GM06990 (cell line): ENCODE data around the gene SLC45A3.
A peak's percentile ranks its signal among the peaks of the same experiment; 100 is the strongest.

ENCODE experiments used
- DNase-seq: peaks from one replicate; pipeline ENCODE4 v3.0.0-alpha.2; 2011; ENCODE audit not compliant: insufficient read length; ENCODE audit errors: extremely low read depth
- H3K27me3 ChIP-seq: replicated peaks from 2 replicates; pipeline ENCODE4 v1.6.0; 2011; ENCODE audit warnings: low read length; ENCODE audit not compliant: control insufficient read depth, insufficient read depth
- H3K36me3 ChIP-seq: 2 replicates; pipeline ENCODE4 v1.5.1; 2011; ENCODE audit warnings: low read length; ENCODE audit not compliant: control insufficient read depth, insufficient read depth
- H3K4me3 ChIP-seq: replicated peaks from 2 replicates; pipeline ENCODE4 v1.5.1; 2011; ENCODE audit warnings: low read depth, mild to moderate bottlenecking, control low read depth, low read length
- TF ChIP-seq, protein P1 (sequence below): IDR thresholded peaks from 2 replicates; pipeline ENCODE4 v1.5.1; 2011; ENCODE audit warnings: low read length, control low read depth, mild to moderate bottlenecking, inconsistent platforms; ENCODE audit not compliant: insufficient read depth, poor library complexity, severe bottlenecking

The SLC45A3 gene

DNA sequence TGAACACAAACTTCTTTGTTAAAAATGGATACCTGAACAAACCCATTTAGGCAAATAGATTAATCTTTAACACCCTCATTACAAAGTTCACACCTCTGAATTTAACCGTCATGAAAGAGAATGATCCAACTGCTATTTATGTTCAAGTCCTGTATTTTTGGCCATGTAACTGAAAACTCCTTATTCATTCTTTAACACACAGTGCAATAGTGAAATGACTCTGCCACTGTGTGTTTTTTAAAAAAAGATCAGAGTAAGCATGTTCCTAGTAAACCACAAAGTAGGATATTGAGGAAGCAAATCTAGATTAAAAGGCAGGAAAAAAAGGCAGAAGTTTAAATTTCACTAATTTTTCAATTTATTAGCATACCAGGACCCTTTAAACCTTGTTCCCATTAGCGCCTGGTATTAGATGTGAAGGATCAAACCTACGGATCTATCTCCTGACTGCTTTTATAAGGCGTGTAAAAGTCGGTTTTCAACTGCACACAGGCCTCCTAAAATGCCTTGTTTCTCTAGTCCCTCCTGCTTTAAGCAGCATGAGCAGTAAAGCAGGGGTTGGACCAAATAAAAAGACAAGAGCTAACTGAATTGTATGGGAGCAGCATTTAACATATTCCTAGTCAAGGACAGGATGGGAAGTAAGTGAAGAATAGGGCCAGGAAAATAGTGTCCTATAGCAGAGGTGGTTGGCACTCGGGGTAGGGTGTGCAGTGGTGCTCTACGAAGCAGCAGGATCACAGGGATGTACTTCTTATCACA, 36.2 kb upstream of the SLC45A3 start:
- Histone ChIP-seq H3K27me3 (no peaks in the 10 kb centered on the region), H3K36me3 (peaks cover 10% of the 10 kb centered on the region), H3K4me3 (no peak overlapping the region)
- TF ChIP-seq, protein P1, sequence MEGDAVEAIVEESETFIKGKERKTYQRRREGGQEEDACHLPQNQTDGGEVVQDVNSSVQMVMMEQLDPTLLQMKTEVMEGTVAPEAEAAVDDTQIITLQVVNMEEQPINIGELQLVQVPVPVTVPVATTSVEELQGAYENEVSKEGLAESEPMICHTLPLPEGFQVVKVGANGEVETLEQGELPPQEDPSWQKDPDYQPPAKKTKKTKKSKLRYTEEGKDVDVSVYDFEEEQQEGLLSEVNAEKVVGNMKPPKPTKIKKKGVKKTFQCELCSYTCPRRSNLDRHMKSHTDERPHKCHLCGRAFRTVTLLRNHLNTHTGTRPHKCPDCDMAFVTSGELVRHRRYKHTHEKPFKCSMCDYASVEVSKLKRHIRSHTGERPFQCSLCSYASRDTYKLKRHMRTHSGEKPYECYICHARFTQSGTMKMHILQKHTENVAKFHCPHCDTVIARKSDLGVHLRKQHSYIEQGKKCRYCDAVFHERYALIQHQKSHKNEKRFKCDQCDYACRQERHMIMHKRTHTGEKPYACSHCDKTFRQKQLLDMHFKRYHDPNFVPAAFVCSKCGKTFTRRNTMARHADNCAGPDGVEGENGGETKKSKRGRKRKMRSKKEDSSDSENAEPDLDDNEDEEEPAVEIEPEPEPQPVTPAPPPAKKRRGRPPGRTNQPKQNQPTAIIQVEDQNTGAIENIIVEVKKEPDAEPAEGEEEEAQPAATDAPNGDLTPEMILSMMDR: no peak
- DNase-seq: no peak

DNA sequence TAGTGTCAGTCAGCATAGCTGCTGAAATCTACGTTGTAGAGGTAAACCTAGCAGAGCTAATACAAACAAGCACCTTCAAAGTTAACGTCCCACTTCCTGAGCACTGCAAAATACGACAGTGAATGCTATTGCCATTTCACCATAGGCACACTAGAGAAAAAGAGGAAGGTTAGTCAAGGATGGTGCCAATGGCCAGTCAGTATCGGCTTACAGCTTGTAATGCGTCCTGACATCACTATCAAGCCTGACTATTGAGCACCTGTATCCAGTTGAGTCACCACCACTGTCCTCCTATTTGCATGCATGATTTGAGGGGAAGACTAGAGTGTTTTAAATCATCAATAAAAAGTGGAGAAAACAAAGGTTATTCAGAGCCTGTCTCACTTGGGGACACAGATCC, 35.3 kb upstream of the SLC45A3 start:
- peaks cover 10% of the 10 kb centered on the region for H3K36me3 ChIP-seq
- DNase-seq: no peak
- no peak overlapping the region for H3K4me3 ChIP-seq
- H3K27me3 ChIP-seq: no peaks in the 10 kb centered on the region
- TF ChIP-seq, protein P1: no peak

DNA sequence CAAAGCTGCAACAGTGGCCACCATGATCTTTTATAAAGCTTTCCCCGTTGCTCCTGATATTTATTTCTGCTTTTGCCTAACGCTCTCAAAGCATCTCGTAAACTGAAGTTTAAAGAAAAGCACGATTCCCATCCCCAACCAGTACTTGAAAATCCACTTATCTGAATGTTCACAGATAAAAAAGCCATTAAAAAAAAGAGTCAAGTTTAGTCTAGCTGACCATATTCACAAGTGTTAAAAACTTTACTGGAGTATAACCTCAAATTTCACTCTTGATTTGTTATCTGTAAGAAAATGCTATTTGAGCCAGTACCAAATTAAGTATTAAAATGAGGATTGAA, 34.6 kb upstream of the SLC45A3 start:
- no peak overlapping the region for H3K4me3 ChIP-seq
- H3K27me3 ChIP-seq: no peaks in the 10 kb centered on the region
- H3K36me3 ChIP-seq: peaks cover 8% of the 10 kb centered on the region
- no peak for DNase-seq
- TF ChIP-seq, protein P1: no peak

DNA sequence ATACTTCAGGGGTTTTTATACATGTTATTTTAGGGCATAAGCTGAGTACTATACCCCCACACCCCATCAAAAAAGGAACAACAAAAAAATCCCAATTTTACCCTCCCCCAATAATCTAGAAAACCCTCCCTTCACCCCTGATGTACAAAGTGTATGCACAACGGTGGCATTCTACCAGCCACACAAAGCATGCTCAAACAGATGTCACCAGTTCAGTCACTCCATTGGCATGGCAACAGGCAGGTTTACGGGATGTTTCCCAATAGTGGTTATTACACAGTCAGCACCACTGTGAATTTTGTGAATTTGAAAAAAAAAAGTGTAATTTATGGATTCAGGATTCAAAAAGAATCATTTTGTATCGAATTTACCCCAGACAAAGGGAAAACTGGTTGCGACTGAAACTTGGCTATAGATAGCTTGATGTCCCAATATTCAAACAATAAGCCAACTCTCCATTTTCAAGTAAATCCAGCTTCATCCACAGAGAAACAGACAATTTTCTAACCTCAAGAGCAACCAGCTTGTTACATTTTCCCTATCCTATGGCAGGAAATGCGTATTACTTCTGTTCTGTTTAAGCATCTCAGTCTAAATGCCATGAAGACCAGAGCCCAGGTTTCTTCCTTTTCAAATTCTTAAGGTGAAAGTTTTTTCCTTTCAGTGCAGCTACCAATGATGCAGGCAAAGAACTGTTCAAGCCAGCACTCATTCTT, 34.0 kb upstream of the SLC45A3 start:
- H3K36me3 ChIP-seq: peaks cover 8% of the 10 kb centered on the region
- no peaks in the 10 kb centered on the region for H3K27me3 ChIP-seq
- no peak overlapping the region for H3K4me3 ChIP-seq
- TF ChIP-seq, protein P1: no peak
- DNase-seq: no peak

DNA sequence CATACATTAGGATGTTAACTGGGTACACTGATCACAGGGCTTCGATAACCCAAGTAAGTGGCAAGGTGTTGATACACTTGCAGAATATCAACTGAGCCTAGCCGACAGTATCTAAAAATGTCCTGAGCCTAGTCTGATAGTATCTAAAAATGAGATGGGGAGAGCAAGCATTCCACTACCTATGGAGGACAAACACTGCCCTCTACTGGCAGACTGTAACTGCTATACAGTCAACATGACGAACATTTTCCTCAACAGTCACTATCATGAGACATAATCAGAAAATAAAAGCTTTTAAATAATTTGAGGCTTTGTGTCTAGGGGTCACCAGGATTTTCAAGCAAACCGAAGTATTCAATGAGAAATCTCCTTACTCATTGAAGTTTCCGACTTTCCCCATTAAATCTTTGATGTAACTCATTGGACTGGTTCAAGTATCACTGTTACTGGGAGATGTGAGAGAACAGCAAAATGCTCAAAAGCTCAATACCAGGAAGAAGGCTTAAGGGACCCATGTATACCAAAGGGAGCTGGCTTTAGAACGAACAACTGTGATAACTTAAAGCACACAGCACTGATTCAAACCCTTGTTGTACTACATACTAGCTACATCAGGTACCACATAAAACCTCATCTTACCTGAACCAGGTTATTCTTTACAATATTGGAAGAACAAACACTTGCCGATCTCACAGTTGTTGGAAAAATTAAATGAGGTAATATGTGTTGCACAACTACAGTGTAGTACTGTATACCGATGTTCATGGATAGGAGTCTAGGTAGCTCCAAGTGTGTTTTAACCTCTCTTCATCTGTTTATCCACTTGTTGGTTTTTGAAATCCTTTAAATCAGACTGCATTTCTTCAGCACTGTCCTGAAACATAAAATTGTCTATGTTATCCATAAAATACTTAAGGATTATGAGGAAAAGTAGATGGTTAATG, 31.1 kb upstream of the SLC45A3 start:
- no peaks in the 10 kb centered on the region for H3K27me3 ChIP-seq
- peaks cover 5% of the 10 kb centered on the region for H3K36me3 ChIP-seq
- no peak for DNase-seq
- no peak overlapping the region for H3K4me3 ChIP-seq
- TF ChIP-seq, protein P1: peak; percentile 72
